Measurements from ENCODE around the gene HAL.

Gene HAL

GRCh38 chr12:96035283-96036236, 39.4 kb upstream of the HAL start, which contains the start of gene LTA4H:
Gene LTA4H (minus strand): TSS chr12:96035587. CDS start chr12:96035519, 68 bp downstream.
- Histone ChIP-seq H2AFZ (ENCODE audit: low read length, unreplicated experiment) (peak within 1 kb of the TSS; percentile 83), H3K79me2 (ENCODE audit: control insufficient read depth, insufficient read depth, low read length, unreplicated experiment) (peaks cover 32% of the 10 kb centered on the region), H3K4me1 (ENCODE audit: control insufficient read depth, insufficient read depth, low read length, unreplicated experiment) (peaks cover 3% of the 10 kb centered on the region), H3K36me3 (ENCODE audit: insufficient read depth, low read length) (no peaks in the 10 kb centered on the region), H3K27me3 (ENCODE audit: insufficient read depth, low read length) (no peaks in the 10 kb centered on the region), H3K4me3 (ENCODE audit: low read depth, low read length) (peak within 1 kb of the TSS; percentile 86), H3K27ac (ENCODE audit: low read depth, low read length) (peak within 1 kb of the TSS; percentile 8)

GRCh38 chr12:96034621-96035282, 38.6 kb upstream of the HAL start:
- peak overlapping the region; percentile 83 for H2AFZ ChIP-seq (ENCODE audit: low read length, unreplicated experiment)
- H3K27ac ChIP-seq (ENCODE audit: low read depth, low read length) = peak overlapping the region; percentile 8
- H3K4me3 ChIP-seq (ENCODE audit: low read depth, low read length) = peak overlapping the region; percentile 86
- H3K36me3 ChIP-seq (ENCODE audit: insufficient read depth, low read length) = no peaks in the 10 kb centered on the region
- H3K27me3 ChIP-seq (ENCODE audit: insufficient read depth, low read length) = no peaks in the 10 kb centered on the region
- H3K79me2 ChIP-seq (ENCODE audit: control insufficient read depth, insufficient read depth, low read length, unreplicated experiment) = peaks cover 32% of the 10 kb centered on the region
- H3K4me1 ChIP-seq (ENCODE audit: control insufficient read depth, insufficient read depth, low read length, unreplicated experiment) = peaks cover 3% of the 10 kb centered on the region

DNA sequence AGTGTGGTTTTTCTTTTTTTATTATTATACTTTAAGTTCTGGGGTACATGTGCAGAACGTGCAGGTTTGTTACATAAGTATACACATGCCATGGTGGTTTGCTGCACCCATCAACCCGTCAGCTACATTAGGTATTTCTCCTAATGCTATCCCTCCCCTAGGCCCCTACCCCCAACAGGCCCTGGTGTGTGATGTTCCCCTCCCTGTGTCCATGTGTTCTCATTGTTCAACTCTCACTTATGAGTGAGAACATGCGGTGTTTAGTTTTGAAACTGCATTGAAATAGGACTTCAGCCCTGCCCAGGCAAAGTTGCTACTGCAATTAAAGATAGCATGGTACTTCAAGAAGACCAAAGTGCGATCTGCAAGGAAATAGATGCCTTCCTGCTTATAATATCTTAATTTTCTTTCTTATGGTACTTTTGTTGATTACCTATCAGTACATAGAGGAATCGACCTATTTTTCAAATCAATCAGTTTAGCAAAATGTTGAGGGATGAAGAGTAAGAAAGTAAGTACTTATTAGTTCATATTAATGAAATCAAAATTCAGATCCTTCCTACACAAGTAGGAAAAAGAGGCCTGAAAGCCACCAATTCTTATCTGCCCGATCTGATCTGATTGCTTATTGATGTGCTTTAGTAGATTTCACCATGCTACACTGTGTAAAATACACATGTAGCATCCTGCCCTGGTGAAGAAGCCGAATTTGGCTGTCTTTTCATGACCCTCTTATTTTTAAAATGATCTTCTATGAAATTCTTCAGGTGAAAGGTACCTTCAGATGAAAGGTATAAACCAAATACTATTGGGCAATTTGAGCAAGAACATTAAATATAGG, 37.6 kb upstream of the HAL start:
- no peaks in the 10 kb centered on the region for H3K27me3 ChIP-seq (ENCODE audit: insufficient read depth, low read length)
- peaks cover 32% of the 10 kb centered on the region for H3K79me2 ChIP-seq (ENCODE audit: control insufficient read depth, insufficient read depth, low read length, unreplicated experiment)
- no peaks in the 10 kb centered on the region for H3K36me3 ChIP-seq (ENCODE audit: insufficient read depth, low read length)
- H2AFZ ChIP-seq (ENCODE audit: low read length, unreplicated experiment) = no peak overlapping the region
- peak overlapping the region; percentile 86 for H3K4me3 ChIP-seq (ENCODE audit: low read depth, low read length)
- H3K27ac ChIP-seq (ENCODE audit: low read depth, low read length) = no peak overlapping the region
- H3K4me1 ChIP-seq (ENCODE audit: control insufficient read depth, insufficient read depth, low read length, unreplicated experiment) = peaks cover 3% of the 10 kb centered on the region

DNA sequence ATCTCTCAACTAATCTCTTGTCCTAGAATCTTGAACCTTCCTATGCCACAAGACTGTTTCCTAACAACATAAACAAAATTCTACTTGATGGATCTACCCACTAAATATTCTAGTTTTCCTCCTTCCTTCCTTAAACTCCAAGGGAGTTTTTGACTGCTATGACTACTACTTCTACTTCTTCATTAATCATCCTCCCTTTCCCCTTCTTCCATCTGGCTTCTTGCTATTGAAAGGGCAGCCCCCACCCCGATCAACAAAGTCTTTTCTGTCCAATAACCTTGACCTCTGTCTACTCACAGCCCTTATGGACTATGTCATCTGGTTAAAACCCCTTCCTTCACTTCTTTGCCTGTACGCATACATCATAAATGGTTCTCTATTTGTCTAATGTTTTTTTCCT, 33.7 kb upstream of the HAL start:
- H3K79me2 ChIP-seq (ENCODE audit: control insufficient read depth, insufficient read depth, low read length, unreplicated experiment) = peaks cover 31% of the 10 kb centered on the region
- 0 out of 2 replicates have a peak, but pooled peaks cover 9% of the 10 kb centered on the region for H3K36me3 ChIP-seq (ENCODE audit: insufficient read depth, low read length)
- H3K4me1 ChIP-seq (ENCODE audit: control insufficient read depth, insufficient read depth, low read length, unreplicated experiment) = no peaks in the 10 kb centered on the region
- no peak overlapping the region for H2AFZ ChIP-seq (ENCODE audit: low read length, unreplicated experiment)
- no peak overlapping the region for H3K4me3 ChIP-seq (ENCODE audit: low read depth, low read length)
- H3K27ac ChIP-seq (ENCODE audit: low read depth, low read length) = no peak overlapping the region
- H3K27me3 ChIP-seq (ENCODE audit: insufficient read depth, low read length) = no peaks in the 10 kb centered on the region

DNA sequence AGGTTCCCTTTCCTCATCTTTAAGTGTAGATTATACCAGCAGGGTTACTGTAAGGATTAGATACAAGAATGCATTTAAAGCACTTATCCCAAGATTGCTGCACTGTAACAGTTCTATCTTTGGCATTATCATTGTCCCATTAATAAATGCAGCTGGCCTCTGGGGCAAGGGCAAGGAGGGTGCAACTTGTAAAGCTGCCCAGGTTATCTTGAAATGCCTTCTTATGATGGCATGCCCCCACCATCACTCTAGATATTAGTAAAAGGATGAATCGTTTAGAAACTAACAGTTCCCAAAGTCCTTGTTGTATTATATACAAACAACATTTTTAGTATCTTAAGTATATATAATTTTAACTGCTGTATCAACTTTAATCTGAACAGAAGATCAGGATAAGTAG, 32.4 kb upstream of the HAL start:
- Histone ChIP-seq H3K36me3 (ENCODE audit: insufficient read depth, low read length) (peaks cover 9% of the 10 kb centered on the region; the same call in 1 of the 2 replicates), H3K4me3 (ENCODE audit: low read depth, low read length) (no peak overlapping the region), H3K4me1 (ENCODE audit: control insufficient read depth, insufficient read depth, low read length, unreplicated experiment) (no peaks in the 10 kb centered on the region), H3K27ac (ENCODE audit: low read depth, low read length) (no peak overlapping the region), H3K79me2 (ENCODE audit: control insufficient read depth, insufficient read depth, low read length, unreplicated experiment) (peaks cover 18% of the 10 kb centered on the region), H3K27me3 (ENCODE audit: insufficient read depth, low read length) (no peaks in the 10 kb centered on the region), H2AFZ (ENCODE audit: low read length, unreplicated experiment) (no peak overlapping the region)

DNA sequence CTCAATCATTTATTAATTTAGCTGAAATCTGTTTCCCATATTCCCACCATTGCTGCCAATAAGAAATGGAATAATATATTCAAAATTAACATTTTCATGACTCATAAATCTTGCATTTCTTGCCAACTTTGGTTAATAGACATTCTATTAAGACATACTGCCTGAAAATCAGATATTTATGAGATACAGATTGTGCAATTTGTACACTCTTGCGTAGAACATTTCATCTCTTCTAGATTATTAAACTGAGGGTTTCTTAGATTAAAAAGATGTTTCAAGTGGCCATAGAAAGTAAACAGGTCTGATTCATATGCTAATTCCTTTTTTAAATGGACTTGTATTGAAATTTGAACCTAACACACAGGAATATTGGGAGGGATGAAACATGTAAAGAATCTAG, 30.2 kb upstream of the HAL start:
- Histone ChIP-seq H2AFZ (ENCODE audit: low read length, unreplicated experiment) (no peak overlapping the region), H3K36me3 (ENCODE audit: insufficient read depth, low read length) (peaks cover 12% of the 10 kb centered on the region; the same call in 1 of the 2 replicates), H3K79me2 (ENCODE audit: control insufficient read depth, insufficient read depth, low read length, unreplicated experiment) (peaks cover 6% of the 10 kb centered on the region), H3K4me1 (ENCODE audit: control insufficient read depth, insufficient read depth, low read length, unreplicated experiment) (no peaks in the 10 kb centered on the region), H3K27me3 (ENCODE audit: insufficient read depth, low read length) (no peaks in the 10 kb centered on the region), H3K4me3 (ENCODE audit: low read depth, low read length) (no peak overlapping the region), H3K27ac (ENCODE audit: low read depth, low read length) (no peak overlapping the region)

DNA sequence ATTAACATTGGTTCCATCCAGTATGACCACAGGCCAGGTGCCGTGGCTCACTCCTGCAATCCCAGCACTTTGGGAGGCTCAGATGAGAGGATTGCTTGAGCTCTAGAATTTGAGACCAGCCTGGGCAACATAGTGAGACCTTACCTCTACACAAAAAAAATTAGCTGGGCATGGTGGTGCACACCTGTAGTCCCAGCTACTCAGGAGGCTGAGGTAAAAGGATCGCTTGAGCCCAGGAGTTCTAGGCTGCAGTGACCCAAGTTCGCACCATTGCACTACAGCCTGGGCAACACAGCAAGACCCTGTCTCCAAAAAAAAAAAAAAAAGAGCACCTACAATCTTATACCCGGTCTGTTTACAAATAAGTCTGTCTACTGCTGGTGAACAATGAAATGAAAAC, 29.4 kb upstream of the HAL start:
- Histone ChIP-seq H3K4me3 (ENCODE audit: low read depth, low read length) (no peak overlapping the region), H2AFZ (ENCODE audit: low read length, unreplicated experiment) (no peak overlapping the region), H3K79me2 (ENCODE audit: control insufficient read depth, insufficient read depth, low read length, unreplicated experiment) (no peaks in the 10 kb centered on the region), H3K27ac (ENCODE audit: low read depth, low read length) (no peak overlapping the region), H3K27me3 (ENCODE audit: insufficient read depth, low read length) (no peaks in the 10 kb centered on the region), H3K4me1 (ENCODE audit: control insufficient read depth, insufficient read depth, low read length, unreplicated experiment) (no peaks in the 10 kb centered on the region), H3K36me3 (ENCODE audit: insufficient read depth, low read length) (peaks cover 12% of the 10 kb centered on the region; the same call in 1 of the 2 replicates)

GRCh38 chr12:96020314-96021003, 24.3 kb upstream of the HAL start:
- no peak overlapping the region for H2AFZ ChIP-seq (ENCODE audit: low read length, unreplicated experiment)
- H3K36me3 ChIP-seq (ENCODE audit: insufficient read depth, low read length) = peaks cover 7% of the 10 kb centered on the region
- no peak overlapping the region for H3K27ac ChIP-seq (ENCODE audit: low read depth, low read length)
- no peaks in the 10 kb centered on the region for H3K4me1 ChIP-seq (ENCODE audit: control insufficient read depth, insufficient read depth, low read length, unreplicated experiment)
- no peaks in the 10 kb centered on the region for H3K79me2 ChIP-seq (ENCODE audit: control insufficient read depth, insufficient read depth, low read length, unreplicated experiment)
- H3K4me3 ChIP-seq (ENCODE audit: low read depth, low read length) = no peak overlapping the region
- H3K27me3 ChIP-seq (ENCODE audit: insufficient read depth, low read length) = no peaks in the 10 kb centered on the region

DNA sequence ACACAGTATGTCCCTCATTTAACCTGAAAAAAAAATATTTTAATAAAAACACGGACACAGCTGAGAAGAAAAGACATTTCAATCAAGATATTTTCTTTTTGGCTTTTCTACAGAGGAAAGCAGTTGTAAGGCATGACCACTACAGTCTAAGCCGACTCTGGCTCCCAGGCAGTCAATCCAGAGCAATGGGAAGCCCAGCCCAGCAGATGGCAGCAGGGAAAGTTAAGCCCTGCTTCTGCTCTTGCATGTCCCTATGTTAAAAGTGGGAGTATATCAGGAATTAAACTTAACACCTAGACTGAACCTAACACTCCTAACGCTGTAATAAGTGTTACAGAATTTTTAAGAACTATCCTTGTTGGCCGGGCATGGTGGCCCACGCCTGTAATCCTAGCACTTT, 19.5 kb upstream of the HAL start:
- Histone ChIP-seq H3K79me2 (ENCODE audit: control insufficient read depth, insufficient read depth, low read length, unreplicated experiment) (no peaks in the 10 kb centered on the region), H3K36me3 (ENCODE audit: insufficient read depth, low read length) (peaks cover 23% of the 10 kb centered on the region), H3K27me3 (ENCODE audit: insufficient read depth, low read length) (no peaks in the 10 kb centered on the region), H2AFZ (ENCODE audit: low read length, unreplicated experiment) (no peak overlapping the region), H3K4me3 (ENCODE audit: low read depth, low read length) (no peak overlapping the region), H3K27ac (ENCODE audit: low read depth, low read length) (no peak overlapping the region), H3K4me1 (ENCODE audit: control insufficient read depth, insufficient read depth, low read length, unreplicated experiment) (no peaks in the 10 kb centered on the region)

All from ACC112 (cell line).